Psoas muscle (tissue), 8 donors: ENCODE data around the gene KCNJ9. TPM values are rescaled to one million over a fixed set of nuclear protein-coding genes. Genes with fewer than 3 reads are reported as not detected.

Experiments used
- ATAC-seq, 4 donors: fragments of 200-7000 bp; cut with Tn5 transposase; one replicate each; pipeline ENCODE4 v1.9.1; 2020; ENCODE audit warnings: moderate library complexity in 3 of 4, mild to moderate bottlenecking in 2 of 4
- DNase-seq, 2 donors: peaks; one replicate each; pipeline ENCODE4 v3.0.0-alpha.2; 2020
- H3K27ac ChIP-seq: fragments of 200-600 bp; one replicate; pipeline ENCODE4 v1.8.0; 2022
- H3K27me3 ChIP-seq, 3 donors: fragments of 200-600 bp in 1 of 3; one replicate each; pipeline versions ENCODE4 v1.6.1 to v1.8.0; 2013 to 2022; ENCODE audit warnings: low read length in 2 of 3, mild to moderate bottlenecking in 2 of 3, moderate library complexity in 1 of 3; ENCODE audit not compliant: insufficient read depth in 3 of 3
- H3K36me3 ChIP-seq, 2 donors: fragments of 200-600 bp in 1 of 2; one replicate each; pipeline versions ENCODE4 v1.6.1 to v1.8.0; 2013 to 2022; ENCODE audit warnings: low read depth in 1 of 2, mild to moderate bottlenecking in 1 of 2, moderate library complexity in 1 of 2; ENCODE audit not compliant: insufficient read depth in 1 of 2
- H3K4me1 ChIP-seq: fragments of 200-600 bp; one replicate; pipeline ENCODE4 v1.8.0; 2022
- H3K4me3 ChIP-seq: fragments of 200-600 bp; one replicate; pipeline ENCODE4 v1.8.0; 2022; ENCODE audit warnings: mild to moderate bottlenecking
- H3K9me3 ChIP-seq: fragments of 200-600 bp; one replicate; pipeline ENCODE4 v1.8.0; 2022
- WGBS, 3 donors: extraction: QIAGEN DNeasy Blood & Tissue Kit; methylation state at CpG; one replicate each; pipeline versions ENCODE4 v1.1.6 to v1.1.7; 2013; 5-methylcytosine and 5-hydroxymethylcytosine counted together
- intact Hi-C, 2 donors: fragments of 100-400 bp; cut with DNase I; formaldehyde crosslinking; loops; one replicate each; pipeline versions ENCODE4 v1.11.0 to v1.14.2; 2022
- polyA plus RNA-seq, 3 donors: library from polyadenylated mRNA; stranded (reverse); fragments of 200-250 nt; gene quantifications; one replicate each; pipeline ENCODE4 v1.2.3, GENCODE V29; 2013
- total RNA-seq, 4 donors: library from RNA; stranded (reverse); fragmentation: NEBNext Ultra II Directional in 2 of 4; extraction: Animal tissue kit (Norgen Biotek cat#: 25700) in 2 of 4; gene quantifications; one replicate each; pipeline versions ENCODE4 v1.2.1 to v1.2.4, GENCODE V29; 2021 to 2023
- TF ChIP-seq, protein P1 (sequence below): fragments of 200-600 bp; IDR thresholded peaks from one replicate; pipeline ENCODE4 v1.8.0; 2022; ENCODE audit warnings: antibody characterized with exemption
- donor health status: healthy with polysubstance abuse.
- donor health status: DM: no; HTN: no; CAD: no; lungs with moderate emphysema.
- donor health status: Bipolar disorder and iron deficiency.
- donor health status: healthy.
- donor health status: DM: yes; HTN: yes; CAD: no.
- donor health status: DM: no; HTN: no; CAD: no.
- donor health status: DM: no; HTN: no; CAD: no.
- donor health status: DM: yes; HTN: yes; CAD: no.

Gene KCNJ9
- total and polyA plus RNA-seq, 7 donors: 0.01 to 0.04 TPM; not detected in 5

DNA sequence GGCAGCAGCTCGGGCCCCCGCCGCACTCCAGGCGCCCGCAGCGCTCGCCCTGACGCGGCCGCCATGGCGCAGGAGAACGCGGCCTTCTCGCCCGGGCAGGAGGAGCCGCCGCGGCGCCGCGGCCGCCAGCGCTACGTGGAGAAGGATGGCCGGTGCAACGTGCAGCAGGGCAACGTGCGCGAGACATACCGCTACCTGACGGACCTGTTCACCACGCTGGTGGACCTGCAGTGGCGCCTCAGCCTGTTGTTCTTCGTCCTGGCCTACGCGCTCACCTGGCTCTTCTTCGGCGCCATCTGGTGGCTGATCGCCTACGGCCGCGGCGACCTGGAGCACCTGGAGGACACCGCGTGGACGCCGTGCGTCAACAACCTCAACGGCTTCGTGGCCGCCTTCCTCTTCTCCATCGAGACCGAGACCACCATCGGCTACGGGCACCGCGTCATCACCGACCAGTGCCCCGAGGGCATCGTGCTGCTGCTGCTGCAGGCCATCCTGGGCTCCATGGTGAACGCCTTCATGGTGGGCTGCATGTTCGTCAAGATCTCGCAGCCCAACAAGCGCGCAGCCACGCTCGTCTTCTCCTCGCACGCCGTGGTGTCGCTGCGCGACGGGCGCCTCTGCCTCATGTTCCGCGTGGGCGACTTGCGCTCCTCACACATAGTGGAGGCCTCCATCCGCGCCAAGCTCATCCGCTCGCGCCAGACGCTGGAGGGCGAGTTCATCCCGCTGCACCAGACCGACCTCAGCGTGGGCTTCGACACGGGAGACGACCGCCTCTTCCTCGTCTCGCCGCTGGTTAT is 2.8 kb downstream of the KCNJ9 start:
- intact Hi-C loops: loop anchor here (5.0 to 10.0 kb wide), 2 partner anchors 37 to 291 kb away; no protein-coding TSS in a partner anchor
- Histone ChIP-seq H3K27ac (no peak overlapping the region), H3K27me3 (peaks cover 0 to 21% (median 0%) of the 10 kb centered on the region in 3 donors), H3K4me1 (no peaks in the 10 kb centered on the region), H3K9me3 (no peaks in the 10 kb centered on the region), H3K4me3 (peak overlapping the region; percentile 57), H3K36me3 (no peaks in the 10 kb centered on the region)
- TF ChIP-seq, protein P1, sequence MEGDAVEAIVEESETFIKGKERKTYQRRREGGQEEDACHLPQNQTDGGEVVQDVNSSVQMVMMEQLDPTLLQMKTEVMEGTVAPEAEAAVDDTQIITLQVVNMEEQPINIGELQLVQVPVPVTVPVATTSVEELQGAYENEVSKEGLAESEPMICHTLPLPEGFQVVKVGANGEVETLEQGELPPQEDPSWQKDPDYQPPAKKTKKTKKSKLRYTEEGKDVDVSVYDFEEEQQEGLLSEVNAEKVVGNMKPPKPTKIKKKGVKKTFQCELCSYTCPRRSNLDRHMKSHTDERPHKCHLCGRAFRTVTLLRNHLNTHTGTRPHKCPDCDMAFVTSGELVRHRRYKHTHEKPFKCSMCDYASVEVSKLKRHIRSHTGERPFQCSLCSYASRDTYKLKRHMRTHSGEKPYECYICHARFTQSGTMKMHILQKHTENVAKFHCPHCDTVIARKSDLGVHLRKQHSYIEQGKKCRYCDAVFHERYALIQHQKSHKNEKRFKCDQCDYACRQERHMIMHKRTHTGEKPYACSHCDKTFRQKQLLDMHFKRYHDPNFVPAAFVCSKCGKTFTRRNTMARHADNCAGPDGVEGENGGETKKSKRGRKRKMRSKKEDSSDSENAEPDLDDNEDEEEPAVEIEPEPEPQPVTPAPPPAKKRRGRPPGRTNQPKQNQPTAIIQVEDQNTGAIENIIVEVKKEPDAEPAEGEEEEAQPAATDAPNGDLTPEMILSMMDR: peak; percentile 54
- 33 to 41% (median 36%) methylated on average over 88 to 96 of the region's 96 CpGs for WGBS, 3 donors
- peak; percentile 54 to 71 (median 60) for ATAC-seq
- peak; percentile 48 to 71 for DNase-seq

DNA sequence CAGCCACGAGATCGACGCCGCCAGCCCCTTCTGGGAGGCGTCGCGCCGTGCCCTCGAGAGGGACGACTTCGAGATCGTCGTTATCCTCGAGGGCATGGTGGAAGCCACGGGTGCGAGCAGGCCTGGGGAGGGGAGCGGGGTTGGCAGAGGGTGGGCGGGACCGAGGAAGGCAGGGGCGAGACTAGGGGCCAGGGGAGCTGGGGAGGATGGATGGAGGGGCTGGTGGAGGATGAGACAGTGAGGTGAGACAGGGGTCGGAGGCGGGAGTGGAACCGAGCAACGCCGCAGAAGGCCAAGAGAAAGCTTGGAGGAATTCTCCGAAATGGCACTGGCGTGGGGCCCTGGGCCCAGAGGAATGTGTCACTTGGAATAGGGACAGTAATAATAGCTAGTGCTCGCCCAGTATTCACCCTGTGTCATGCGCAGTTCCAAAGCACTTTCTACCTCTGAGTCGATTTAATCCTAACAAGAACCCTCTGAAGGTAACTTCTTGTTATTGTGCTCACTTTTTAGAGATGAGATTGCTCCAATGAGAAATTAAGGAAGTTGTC is 3.5 kb downstream of the KCNJ9 start:
- Histone ChIP-seq H3K36me3 (no peaks in the 10 kb centered on the region), H3K27ac (no peak overlapping the region), H3K27me3 (peaks cover 0 to 21% (median 0%) of the 10 kb centered on the region in 3 donors), H3K4me3 (no peak overlapping the region), H3K9me3 (no peaks in the 10 kb centered on the region), H3K4me1 (no peaks in the 10 kb centered on the region)
- DNase-seq: no peak
- intact Hi-C loops: loop anchor here (5.0 to 10.0 kb wide), 3 partner anchors 38 to 290 kb away; no protein-coding TSS in a partner anchor
- WGBS, 3 donors: 81 to 86% (median 84%) methylated on average over 30 of the region's 30 CpGs
- TF ChIP-seq, protein P1: no peak
- ATAC-seq: no peak

- Histone ChIP-seq H3K27ac (peak overlapping the region; percentile 27), H3K9me3 (no peaks in the 10 kb centered on the region), H3K4me3 (no peak overlapping the region), H3K4me1 (no peaks in the 10 kb centered on the region), H3K27me3 (peaks cover 0 to 21% (median 0%) of the 10 kb centered on the region in 3 donors), H3K36me3 (no peaks in the 10 kb centered on the region)
- ATAC-seq: peak; percentile 79 to 92 (median 82)
- intact Hi-C loops: loop anchor here (5.0 to 10.0 kb wide), 2 partner anchors 206 to 289 kb away; no protein-coding TSS in a partner anchor
- peak; percentile 84 to 91 for DNase-seq
- WGBS, 3 donors: 33 to 44% (median 41%) methylated on average over 17 to 19 of the region's 19 CpGs
- TF ChIP-seq, protein P1: peak; percentile 88
Observed at GRCh38 chr1:160085686-160086455, 4.5 kb downstream of the KCNJ9 start.

- no peaks in the 10 kb centered on the region for H3K4me1 ChIP-seq
- no peak for DNase-seq
- 58 to 71% (median 66%) methylated on average over 5 of the region's 5 CpGs for WGBS, 3 donors
Observed at GRCh38 chr1:160086456-160086892, 5.1 kb downstream of the KCNJ9 start.

More at GRCh38 chr1:160086456-160086892, 5.1 kb downstream of the KCNJ9 start:
- H3K9me3 ChIP-seq: no peaks in the 10 kb centered on the region
- ATAC-seq: peak in 1 of 4 donors; percentile 41
- H3K4me3 ChIP-seq: no peak overlapping the region
- H3K27me3 ChIP-seq: peaks cover 0 to 19% (median 0%) of the 10 kb centered on the region in 3 donors
- TF ChIP-seq, protein P1: no peak
- intact Hi-C loops: loop anchor here (5.0 to 10.0 kb wide), 2 partner anchors 206 to 288 kb away; no protein-coding TSS in a partner anchor
- peak overlapping the region; percentile 27 for H3K27ac ChIP-seq
- H3K36me3 ChIP-seq: peaks cover 0 to 1% of the 10 kb centered on the region in 2 donors
